B cell (primary cell): ENCODE measurements around the gene MDFIC2. TPM values are rescaled to one million over a fixed set of nuclear protein-coding genes. Genes with fewer than 3 reads are reported as not detected.
A peak's percentile ranks its signal among the peaks of the same experiment; 100 is the strongest.

ENCODE experiments used
- ATAC-seq: fragments of 200-7000 bp; cut with Tn5 transposase; one replicate; pipeline ENCODE4 v1.10.0; 2021; ENCODE audit warnings: low read depth, mild to moderate bottlenecking, moderate number of reproducible peaks, moderate library complexity
- CTCF ChIA-PET: fragments of 350-600 bp; sonication (Branson Sonifier 250); formaldehyde crosslinking; loops from one replicate; lab custom pipeline; 2021; ENCODE audit warnings: antibody characterized with exemption, inconsistent platforms; lab: Charles Lee
- POLR2A ChIA-PET: fragments of 350-600 bp; sonication (Branson Sonifier 250); formaldehyde crosslinking; loops from one replicate; lab custom pipeline; 2021; ENCODE audit warnings: antibody characterized with exemption; lab: Charles Lee
- DNase-seq: peaks from one replicate; pipeline ENCODE4 v3.0.0; 2013
- H2AFZ ChIP-seq: 2 replicates; pipeline ENCODE4 v1.6.1; 2012; ENCODE audit warnings: mild to moderate bottlenecking, low read depth, low read length; ENCODE audit not compliant: insufficient read depth, poor library complexity, severe bottlenecking
- H3K27ac ChIP-seq, 2 donors: 1 replicate in 1 of 2; 2 replicates in 1 of 2; pipeline ENCODE4 v1.5.1; 2012 to 2013; ENCODE audit warnings: low read length in 2 of 2, mild to moderate bottlenecking in 2 of 2, moderate library complexity in 1 of 2
- H3K27me3 ChIP-seq, 4 experiments: fragments of 200-600 bp in 1 of 4; sonication (generic) in 1 of 4; replicated peaks in 1 of 4; 1 replicate in 2 of 4; 2 replicates in 2 of 4; pipeline versions ENCODE4 v1.6.1 to v1.7.0; 2013 to 2016; ENCODE audit warnings: low read length in 3 of 4, mild to moderate bottlenecking in 2 of 4, mixed read lengths in 1 of 4, moderate library complexity in 1 of 4; ENCODE audit not compliant: insufficient read depth in 4 of 4, control insufficient read depth in 3 of 4; ENCODE audit errors: control extremely low read depth in 1 of 4
- H3K36me3 ChIP-seq, 2 experiments: replicated peaks in 1 of 2; 1 replicate in 1 of 2; 2 replicates in 1 of 2; pipeline versions ENCODE4 v1.6.1 to v1.7.1; 2013; ENCODE audit warnings: low read length in 1 of 2; ENCODE audit not compliant: insufficient read depth in 2 of 2, control insufficient read depth in 1 of 2; ENCODE audit errors: control extremely low read depth in 1 of 2, extremely low read depth in 1 of 2
- H3K4me1 ChIP-seq, 2 donors: fragments of 200-600 bp in 1 of 2; sonication (generic) in 1 of 2; 1 replicate in 1 of 2; 2 replicates in 1 of 2; pipeline versions ENCODE4 v1.5.1 to v1.6.1; 2013 to 2017; ENCODE audit warnings: low read length in 2 of 2; ENCODE audit not compliant: control insufficient read depth in 2 of 2, insufficient read depth in 2 of 2
- H3K4me2 ChIP-seq: replicated peaks from 2 replicates; pipeline ENCODE3; 2012; ENCODE audit warnings: mild to moderate bottlenecking, low read depth, low read length; ENCODE audit not compliant: poor library complexity, severe bottlenecking
- H3K4me3 ChIP-seq, 5 experiments: fragments of 200-600 bp in 1 of 5; sonication (generic) in 1 of 5; 1 replicate in 3 of 5; 2 replicates in 2 of 5; pipeline versions ENCODE4 v1.5.1 to v1.7.0; 2011 to 2016; ENCODE audit warnings: low read length in 4 of 5, mild to moderate bottlenecking in 4 of 5, low read depth in 2 of 5, control low read depth in 1 of 5, moderate library complexity in 1 of 5; ENCODE audit not compliant: insufficient read depth in 1 of 5; ENCODE audit errors: control extremely low read depth in 1 of 5, extremely low read depth in 1 of 5
- H3K79me2 ChIP-seq: fragments of 200-600 bp; sonication (generic); one replicate; pipeline ENCODE4 v1.6.0; 2016; ENCODE audit warnings: low read length; ENCODE audit not compliant: control insufficient read depth, insufficient read depth
- H3K9ac ChIP-seq: fragments of 200-600 bp; sonication (generic); 2 replicates; pipeline ENCODE4 v1.6.1; 2017; ENCODE audit warnings: mild to moderate bottlenecking, low read length, moderate library complexity
- H3K9me3 ChIP-seq, 3 donors: one replicate each; pipeline versions ENCODE4 v1.6.1 to v1.7.1; 2013; ENCODE audit warnings: low read length in 2 of 3; ENCODE audit not compliant: control insufficient read depth in 2 of 3, insufficient read depth in 1 of 3; ENCODE audit errors: control extremely low read depth in 1 of 3
- H4K20me1 ChIP-seq: 2 replicates; pipeline ENCODE4 v1.6.0; 2012; ENCODE audit warnings: mild to moderate bottlenecking, low read length; ENCODE audit not compliant: insufficient read depth, control insufficient read depth, poor library complexity, severe bottlenecking
- H3K27ac Mint-ChIP-seq: one replicate; pipeline ENCODE4 v1.8.0; 2021; ENCODE audit warnings: mixed read lengths
- H3K27me3 Mint-ChIP-seq: one replicate; pipeline ENCODE4 v1.8.0; 2021; ENCODE audit warnings: mixed read lengths
- H3K4me1 Mint-ChIP-seq: one replicate; pipeline ENCODE4 v1.8.0; 2021; ENCODE audit warnings: mixed read lengths
- H3K4me3 Mint-ChIP-seq: one replicate; pipeline ENCODE4 v1.8.0; 2021; ENCODE audit warnings: mixed read lengths
- H3K9me3 Mint-ChIP-seq: one replicate; pipeline ENCODE4 v1.8.0; 2022; ENCODE audit warnings: mixed read lengths; ENCODE audit not compliant: insufficient read depth
- EZH2 ChIP-seq: IDR thresholded peaks from 2 replicates; pipeline ENCODE4 v1.6.1; 2012; ENCODE audit warnings: borderline replicate concordance, low read depth, mild to moderate bottlenecking, moderate library complexity, low read length; ENCODE audit not compliant: insufficient read depth, poor library complexity, severe bottlenecking
- WGBS: methylation state at CpG from one replicate; pipeline ENCODE4 v1.1.5; 2013; ENCODE audit warnings: missing lambda C conversion rate; ENCODE audit not compliant: insufficient coverage; 5-methylcytosine and 5-hydroxymethylcytosine counted together
- intact Hi-C: fragments of 100-400 bp; cut with micrococcal nuclease; formaldehyde crosslinking; loops from one replicate; pipeline ENCODE4 v1.10.0; 2022
- polyA plus RNA-seq: library from polyadenylated mRNA; depleted of rRNA; stranded (reverse); fragments of >200 nt; gene quantifications from 2 replicates; pipeline ENCODE4 v1.2.3, GENCODE V29; 2012
- total RNA-seq, 2 donors: library from RNA; stranded (reverse); fragments of 120-200 nt in 1 of 2; gene quantifications; 1 replicate in 1 of 2; 2 replicates in 1 of 2; pipeline versions ENCODE4 v1.2.3 to v1.2.4, GENCODE V29; 2013 to 2022
- TF ChIP-seq, protein P1 (sequence below): fragments of 200-600 bp; IDR thresholded peaks from one replicate; pipeline ENCODE4 v1.8.0; 2022; ENCODE audit warnings: antibody characterized with exemption, mild to moderate bottlenecking

Gene MDFIC2
- total and polyA plus RNA-seq, 2 donors (not counting 1 experiment from before 2014, with no cell fraction given), result not detected

DNA sequence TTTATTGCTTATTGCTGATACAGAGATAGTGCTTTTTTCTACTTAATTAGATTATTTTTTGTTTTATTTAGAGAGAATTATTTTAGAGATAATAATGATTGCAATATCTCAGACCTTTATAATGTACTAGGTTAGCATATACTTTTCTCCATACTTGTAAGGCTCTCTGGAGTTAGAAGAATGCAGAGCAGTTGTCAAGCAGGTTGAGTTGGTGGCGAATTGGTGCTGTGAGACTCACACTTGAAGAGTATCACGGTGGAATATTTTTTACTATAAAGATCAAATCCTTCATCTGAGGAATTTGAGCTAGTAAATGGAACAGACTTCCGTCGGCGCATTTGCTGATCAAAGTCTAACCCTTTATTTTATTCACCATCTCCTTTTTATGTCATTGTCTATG is 47.3 kb upstream of the MDFIC2 start:
- no peak overlapping the region for H3K4me3 Mint-ChIP-seq
- no peaks in the 10 kb centered on the region for H3K4me1 Mint-ChIP-seq
- no peaks in the 10 kb centered on the region for H3K9me3 ChIP-seq
- no peaks in the 10 kb centered on the region for H3K4me1 ChIP-seq
- no peak overlapping the region for H3K9ac ChIP-seq
- no peak overlapping the region for H3K27ac ChIP-seq
- CTCF ChIA-PET, result interaction anchor here (1.5 to 1.6 kb wide), 2 partner anchors 238 to 269 kb away, joined by 4 to 6 read pairs; no protein-coding TSS in a partner anchor
- DNase-seq, result no peak
- WGBS, result no CpG with 5 or more reads among the region's 5 CpGs
- H3K27ac Mint-ChIP-seq, result no peak overlapping the region
- intact Hi-C loops, result no loop called here
- no peak for TF ChIP-seq EZH2
- TF ChIP-seq, protein P1, sequence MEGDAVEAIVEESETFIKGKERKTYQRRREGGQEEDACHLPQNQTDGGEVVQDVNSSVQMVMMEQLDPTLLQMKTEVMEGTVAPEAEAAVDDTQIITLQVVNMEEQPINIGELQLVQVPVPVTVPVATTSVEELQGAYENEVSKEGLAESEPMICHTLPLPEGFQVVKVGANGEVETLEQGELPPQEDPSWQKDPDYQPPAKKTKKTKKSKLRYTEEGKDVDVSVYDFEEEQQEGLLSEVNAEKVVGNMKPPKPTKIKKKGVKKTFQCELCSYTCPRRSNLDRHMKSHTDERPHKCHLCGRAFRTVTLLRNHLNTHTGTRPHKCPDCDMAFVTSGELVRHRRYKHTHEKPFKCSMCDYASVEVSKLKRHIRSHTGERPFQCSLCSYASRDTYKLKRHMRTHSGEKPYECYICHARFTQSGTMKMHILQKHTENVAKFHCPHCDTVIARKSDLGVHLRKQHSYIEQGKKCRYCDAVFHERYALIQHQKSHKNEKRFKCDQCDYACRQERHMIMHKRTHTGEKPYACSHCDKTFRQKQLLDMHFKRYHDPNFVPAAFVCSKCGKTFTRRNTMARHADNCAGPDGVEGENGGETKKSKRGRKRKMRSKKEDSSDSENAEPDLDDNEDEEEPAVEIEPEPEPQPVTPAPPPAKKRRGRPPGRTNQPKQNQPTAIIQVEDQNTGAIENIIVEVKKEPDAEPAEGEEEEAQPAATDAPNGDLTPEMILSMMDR, result no peak
- no peaks in the 10 kb centered on the region for H4K20me1 ChIP-seq
- no peaks in the 10 kb centered on the region for H3K36me3 ChIP-seq
- H2AFZ ChIP-seq, result no peak overlapping the region
- H3K4me2 ChIP-seq, result no peak overlapping the region
- no peaks in the 10 kb centered on the region for H3K79me2 ChIP-seq
- POLR2A ChIA-PET, result no interaction called here
- no peak overlapping the region for H3K4me3 ChIP-seq
- H3K27me3 ChIP-seq, result no peaks in the 10 kb centered on the region
- no peak for ATAC-seq
- peaks cover 3% of the 10 kb centered on the region for H3K9me3 Mint-ChIP-seq
- no peaks in the 10 kb centered on the region for H3K27me3 Mint-ChIP-seq

DNA sequence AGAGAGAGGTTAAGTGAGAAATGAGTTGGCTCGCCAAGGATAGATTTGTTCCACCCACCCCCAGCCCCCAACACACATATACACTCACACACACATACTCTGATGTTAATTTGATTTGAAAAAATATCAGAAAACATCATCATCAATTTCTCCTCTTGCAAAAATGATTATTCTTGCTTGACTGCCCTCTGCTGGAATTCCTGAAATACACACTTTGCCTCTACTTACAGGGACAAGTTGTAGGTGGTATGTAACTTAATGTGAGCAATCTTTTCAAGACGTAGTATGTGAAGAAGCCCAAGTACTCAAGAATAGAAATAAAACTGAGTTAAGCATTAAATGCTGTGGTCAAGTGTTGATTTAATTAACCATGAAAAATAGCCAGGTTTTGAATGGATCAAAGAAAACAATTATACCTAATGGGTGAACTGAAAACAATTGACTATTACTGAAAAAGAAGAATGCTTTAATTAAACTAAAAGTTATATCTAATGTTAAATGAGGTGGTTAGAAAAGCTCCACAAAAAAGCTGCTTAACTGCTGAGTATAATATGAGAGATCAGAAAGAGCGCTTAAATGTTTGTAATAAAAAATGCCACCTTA is 46.6 kb upstream of the MDFIC2 start:
- ChIA-PET CTCF (interaction anchor here (1.2 to 1.9 kb wide), 3 partner anchors 239 to 574 kb away, joined by 3 to 9 read pairs (median 6); no protein-coding TSS in a partner anchor), POLR2A (no interaction called here)
- no CpG with 5 or more reads among the region's 3 CpGs for WGBS
- TF ChIP-seq EZH2, result no peak
- TF ChIP-seq, protein P1, result peak; percentile 42
- no peaks in the 10 kb centered on the region for H3K9me3 ChIP-seq
- H3K27me3 Mint-ChIP-seq, result no peaks in the 10 kb centered on the region
- H3K27me3 ChIP-seq, result no peaks in the 10 kb centered on the region
- H3K4me3 ChIP-seq, result no peak overlapping the region
- ATAC-seq (no peak), DNase-seq (peak; percentile 17)
- no peaks in the 10 kb centered on the region for H3K9me3 Mint-ChIP-seq
- no peaks in the 10 kb centered on the region for H3K36me3 ChIP-seq
- no peaks in the 10 kb centered on the region for H3K4me1 ChIP-seq
- H3K27ac ChIP-seq, result no peak overlapping the region
- H2AFZ ChIP-seq, result no peak overlapping the region
- no peaks in the 10 kb centered on the region for H3K79me2 ChIP-seq
- H3K27ac Mint-ChIP-seq, result no peak overlapping the region
- no peak overlapping the region for H3K4me2 ChIP-seq
- no peaks in the 10 kb centered on the region for H4K20me1 ChIP-seq
- intact Hi-C loops, result no loop called here
- H3K4me1 Mint-ChIP-seq, result no peaks in the 10 kb centered on the region
- no peak overlapping the region for H3K4me3 Mint-ChIP-seq
- no peak overlapping the region for H3K9ac ChIP-seq
